KMS-11 (cell line): ENCODE measurements around the gene ACACA.

ENCODE experiments used
- H2AFZ ChIP-seq: fragments of 200-600 bp; sonication (generic); 2 replicates; pipeline ENCODE4 v1.6.1; 2016; ENCODE audit warnings: antibody characterized with exemption, mixed run types, low read depth
- H3K27ac ChIP-seq: fragments of 200-600 bp; sonication (generic); 2 replicates; pipeline ENCODE4 v1.6.1; 2016; ENCODE audit warnings: mild to moderate bottlenecking, mixed run types
- H3K27me3 ChIP-seq: fragments of 200-600 bp; sonication (generic); 2 replicates; pipeline ENCODE4 v1.6.1; 2017; ENCODE audit warnings: mild to moderate bottlenecking, low read depth, mixed run types, moderate library complexity; ENCODE audit not compliant: insufficient read depth
- H3K36me3 ChIP-seq: fragments of 200-600 bp; sonication (generic); 2 replicates; pipeline ENCODE4 v1.6.1; 2017; ENCODE audit warnings: mild to moderate bottlenecking, mixed run types; ENCODE audit not compliant: insufficient read depth
- H3K4me1 ChIP-seq: fragments of 200-600 bp; sonication (generic); 2 replicates; pipeline ENCODE4 v1.6.1; 2016; ENCODE audit warnings: mild to moderate bottlenecking, low read depth, mixed run types; ENCODE audit not compliant: poor library complexity, severe bottlenecking
- H3K4me2 ChIP-seq: fragments of 200-600 bp; sonication (generic); 2 replicates; pipeline ENCODE4 v1.7.0; 2016; ENCODE audit warnings: mild to moderate bottlenecking, mixed run types
- H3K4me3 ChIP-seq: fragments of 200-600 bp; sonication (generic); IDR thresholded peaks from 2 replicates; pipeline ENCODE4 v1.6.1; 2017; ENCODE audit warnings: low read depth, low read length, mixed read lengths; ENCODE audit not compliant: insufficient read depth
- H3K79me2 ChIP-seq: fragments of 200-600 bp; sonication (generic); 2 replicates; pipeline ENCODE4 v1.6.1; 2016; ENCODE audit warnings: low read depth, mixed run types; ENCODE audit not compliant: insufficient read depth
- H3K9ac ChIP-seq: fragments of 200-600 bp; sonication (generic); 2 replicates; pipeline ENCODE4 v1.6.1; 2016; ENCODE audit warnings: mild to moderate bottlenecking, mixed run types
- H4K20me1 ChIP-seq: fragments of 200-600 bp; sonication (generic); 2 replicates; pipeline ENCODE4 v1.6.1; 2016; ENCODE audit warnings: mild to moderate bottlenecking, mixed run types; ENCODE audit not compliant: insufficient read depth
- CTCF ChIP-seq: fragments of 200-600 bp; sonication (generic); conservative IDR thresholded peaks from 2 replicates; pipeline ENCODE4 v1.6.1; 2017; ENCODE audit warnings: low read depth, mild to moderate bottlenecking, antibody characterized with exemption, low read length, moderate library complexity, mixed read lengths

The ACACA gene

GRCh38 chr17:37368577-37368976 lies 38.1 kb downstream of the ACACA start:
- Histone ChIP-seq H2AFZ (no peak overlapping the region), H3K27me3 (no peaks in the 10 kb centered on the region), H3K36me3 (no peaks in the 10 kb centered on the region), H3K4me1 (no peaks in the 10 kb centered on the region), H3K4me2 (no peak overlapping the region), H4K20me1 (no peaks in the 10 kb centered on the region), H3K27ac (no peak overlapping the region), H3K4me3 (no peak overlapping the region), H3K9ac (no peak overlapping the region), H3K79me2 (no peaks in the 10 kb centered on the region)
- TF ChIP-seq CTCF = no peak

- H3K79me2 ChIP-seq = no peaks in the 10 kb centered on the region
- H3K36me3 ChIP-seq = no peaks in the 10 kb centered on the region
- no peaks in the 10 kb centered on the region for H4K20me1 ChIP-seq
- H3K4me1 ChIP-seq = no peaks in the 10 kb centered on the region
- H2AFZ ChIP-seq = no peak overlapping the region
- no peak overlapping the region for H3K9ac ChIP-seq
- H3K27me3 ChIP-seq = no peaks in the 10 kb centered on the region
- no peak overlapping the region for H3K27ac ChIP-seq
- no peak overlapping the region for H3K4me2 ChIP-seq
- H3K4me3 ChIP-seq = no peak overlapping the region
- no peak for TF ChIP-seq CTCF
Observed at GRCh38 chr17:37365589-37365988, 41.0 kb downstream of the ACACA start.

GRCh38 chr17:37361543-37361942 lies 45.1 kb downstream of the ACACA start:
- H2AFZ ChIP-seq = no peak overlapping the region
- peaks cover 10% of the 10 kb centered on the region; the same call in 1 of the 2 replicates for H4K20me1 ChIP-seq
- H3K9ac ChIP-seq = no peak overlapping the region
- H3K4me2 ChIP-seq = no peak overlapping the region
- peaks cover 22% of the 10 kb centered on the region for H3K79me2 ChIP-seq
- H3K27ac ChIP-seq = no peak overlapping the region
- H3K4me3 ChIP-seq = no peak overlapping the region
- no peaks in the 10 kb centered on the region for H3K27me3 ChIP-seq
- peaks cover 21% of the 10 kb centered on the region for H3K4me1 ChIP-seq
- TF ChIP-seq CTCF = no peak
- no peaks in the 10 kb centered on the region for H3K36me3 ChIP-seq

- no peak overlapping the region for H3K4me2 ChIP-seq
- H2AFZ ChIP-seq = no peak overlapping the region
- peaks cover 14% of the 10 kb centered on the region; the same call in 1 of the 2 replicates for H4K20me1 ChIP-seq
- no peaks in the 10 kb centered on the region for H3K27me3 ChIP-seq
- no peak overlapping the region for H3K27ac ChIP-seq
- peaks cover 31% of the 10 kb centered on the region for H3K79me2 ChIP-seq
- H3K9ac ChIP-seq = no peak overlapping the region
- no peak for TF ChIP-seq CTCF
- peaks cover 30% of the 10 kb centered on the region for H3K4me1 ChIP-seq
- no peaks in the 10 kb centered on the region for H3K36me3 ChIP-seq
- H3K4me3 ChIP-seq = no peak overlapping the region
Observed at GRCh38 chr17:37360632-37361031, 46.0 kb downstream of the ACACA start.
